GM18507 (cell line): ENCODE results near the gene HEBP1.

Source experiments
- DNase-seq: peaks from one replicate; pipeline ENCODE4 v3.0.0; 2011; ENCODE audit warnings: low read depth; ENCODE audit not compliant: insufficient read length; ENCODE audit errors: extremely low spot score
- FAIRE-seq: peaks from 2 replicates; lab custom pipeline; 2011; peaks lifted over from hg19 to GRCh38; lab: Jason Lieb, UNC

The HEBP1 gene

GRCh38 chr12:12927211-12928079, 72.6 kb downstream of the HEBP1 start:
- no peak for DNase-seq
- no peak for FAIRE-seq

- DNase-seq (no peak), FAIRE-seq (no peak)
Measured at GRCh38 chr12:12926571-12927071, 73.4 kb downstream of the HEBP1 start.

GRCh38 chr12:12925388-12925787, 74.7 kb downstream of the HEBP1 start:
- FAIRE-seq: no peak
- no peak for DNase-seq
